GM21367 (cell line): ENCODE results near the gene HTT.

ENCODE experiments used
- ATAC-seq: cut with Tn5 transposase; IDR thresholded peaks from one replicate; pipeline ENCODE4 v1.9.1; 2021; ENCODE audit not compliant: unreplicated experiment

The HTT gene

GRCh38 chr4:3197366-3198105 is 123.1 kb downstream of the HTT start:
- no peak for ATAC-seq

DNA sequence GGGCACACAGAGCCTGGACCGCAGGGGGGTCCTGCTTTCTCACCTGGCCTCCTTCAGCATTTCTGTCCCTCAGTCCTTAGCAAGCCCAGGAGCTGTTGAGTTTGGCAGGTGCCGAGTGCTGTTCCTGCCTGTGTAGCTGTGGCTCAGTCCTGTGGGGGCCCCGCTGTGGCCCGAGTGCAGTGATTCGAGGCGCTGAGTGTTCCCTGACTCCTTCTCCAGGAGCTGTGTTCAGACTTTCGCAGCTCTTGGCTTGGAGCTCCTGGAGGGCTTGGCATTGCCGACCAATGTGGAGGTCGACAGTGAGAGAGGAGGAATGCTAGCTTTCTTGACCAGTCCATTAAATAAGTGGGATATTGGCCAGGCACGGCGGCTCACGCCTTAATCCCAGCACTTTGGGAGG is 124.4 kb downstream of the HTT start:
- ATAC-seq, result no peak

DNA sequence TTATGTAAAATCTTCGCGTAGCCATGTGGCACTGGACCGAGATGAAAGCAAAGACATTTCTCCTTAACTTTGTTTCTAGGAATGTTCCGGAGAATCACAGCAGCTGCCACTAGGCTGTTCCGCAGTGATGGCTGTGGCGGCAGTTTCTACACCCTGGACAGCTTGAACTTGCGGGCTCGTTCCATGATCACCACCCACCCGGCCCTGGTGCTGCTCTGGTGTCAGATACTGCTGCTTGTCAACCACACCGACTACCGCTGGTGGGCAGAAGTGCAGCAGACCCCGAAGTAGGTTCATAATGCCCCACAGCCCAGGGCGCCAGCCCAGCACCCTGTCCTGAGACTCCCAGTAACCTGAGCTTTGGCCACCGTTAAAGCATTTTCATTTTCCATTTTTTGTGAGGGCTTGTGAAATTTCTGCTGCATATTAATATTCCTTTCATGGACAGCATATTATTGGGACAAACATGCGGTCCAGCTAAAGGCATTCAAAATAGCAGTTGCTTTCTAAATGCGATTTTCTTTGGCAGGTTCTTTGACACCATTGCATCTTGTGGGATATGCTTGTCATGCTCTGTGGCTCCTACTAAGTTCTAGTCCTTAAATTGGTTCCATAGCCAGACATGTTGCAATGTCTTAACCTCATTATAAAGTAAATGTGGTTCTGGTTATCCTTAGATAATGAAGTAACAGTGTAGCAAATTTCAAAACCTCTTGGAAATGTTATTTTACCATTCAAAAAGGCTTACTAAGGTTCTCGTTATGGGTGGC is 125.4 kb downstream of the HTT start:
- no peak for ATAC-seq

GRCh38 chr4:3200423-3201090 is 126.1 kb downstream of the HTT start:
- no peak for ATAC-seq

- no peak for ATAC-seq
Measured at GRCh38 chr4:3201718-3202702, 127.5 kb downstream of the HTT start.

- no peak for ATAC-seq
Measured at GRCh38 chr4:3202836-3203820, 128.6 kb downstream of the HTT start.

DNA sequence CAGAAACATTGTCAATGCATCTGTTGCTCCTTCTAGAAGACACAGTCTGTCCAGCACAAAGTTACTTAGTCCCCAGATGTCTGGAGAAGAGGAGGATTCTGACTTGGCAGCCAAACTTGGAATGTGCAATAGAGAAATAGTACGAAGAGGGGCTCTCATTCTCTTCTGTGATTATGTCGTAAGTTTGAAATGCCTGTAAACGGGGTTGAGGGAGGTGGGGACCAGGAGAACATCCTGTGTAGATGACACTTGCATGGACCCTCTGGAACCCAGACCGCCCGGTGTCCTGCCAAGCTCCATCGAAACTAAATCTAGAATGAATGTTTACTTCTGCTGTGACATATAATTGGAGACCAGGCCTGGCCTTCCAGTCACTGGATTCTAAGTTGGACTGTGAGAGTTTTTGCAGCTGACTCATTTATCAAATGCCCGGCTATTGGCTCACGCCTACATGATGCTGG is 129.5 kb downstream of the HTT start:
- ATAC-seq, result no peak

DNA sequence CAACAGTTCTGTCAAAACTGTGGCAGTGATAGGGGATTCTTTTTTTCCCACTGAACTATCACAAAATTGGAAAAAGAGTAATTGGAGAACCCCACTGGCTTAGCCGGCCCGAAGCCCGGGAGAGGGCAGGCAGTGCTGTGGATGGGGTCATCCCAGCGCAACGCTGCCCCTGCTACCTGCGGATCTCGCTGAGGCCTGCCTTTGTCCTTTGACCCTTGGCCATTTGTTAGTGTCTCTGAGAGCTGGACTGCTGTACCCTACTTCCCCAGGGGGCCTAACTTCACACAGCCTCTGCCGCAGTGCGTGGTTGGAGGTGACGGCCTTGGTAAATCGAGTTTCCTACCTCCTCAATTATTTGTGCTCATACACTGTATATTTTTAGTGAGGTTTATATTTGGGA is 131.5 kb downstream of the HTT start:
- no peak for ATAC-seq

DNA sequence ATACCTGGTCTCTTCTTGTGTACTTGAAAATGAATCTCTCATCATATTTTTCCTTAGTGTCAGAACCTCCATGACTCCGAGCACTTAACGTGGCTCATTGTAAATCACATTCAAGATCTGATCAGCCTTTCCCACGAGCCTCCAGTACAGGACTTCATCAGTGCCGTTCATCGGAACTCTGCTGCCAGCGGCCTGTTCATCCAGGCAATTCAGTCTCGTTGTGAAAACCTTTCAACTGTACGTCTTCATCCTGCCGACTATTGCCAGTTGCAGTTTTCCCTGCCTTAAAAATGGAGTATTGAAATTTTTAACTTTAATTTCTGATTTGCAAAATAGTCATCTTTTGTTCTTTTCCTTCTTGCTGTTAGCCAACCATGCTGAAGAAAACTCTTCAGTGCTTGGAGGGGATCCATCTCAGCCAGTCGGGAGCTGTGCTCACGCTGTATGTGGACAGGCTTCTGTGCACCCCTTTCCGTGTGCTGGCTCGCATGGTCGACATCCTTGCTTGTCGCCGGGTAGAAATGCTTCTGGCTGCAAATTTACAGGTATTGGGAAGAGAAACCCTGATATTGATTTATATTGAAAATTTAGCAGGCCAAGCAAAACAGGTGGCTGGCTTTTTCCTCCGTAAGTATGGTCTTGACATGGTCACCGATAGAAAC is 132.1 kb downstream of the HTT start:
- ATAC-seq, result no peak

DNA sequence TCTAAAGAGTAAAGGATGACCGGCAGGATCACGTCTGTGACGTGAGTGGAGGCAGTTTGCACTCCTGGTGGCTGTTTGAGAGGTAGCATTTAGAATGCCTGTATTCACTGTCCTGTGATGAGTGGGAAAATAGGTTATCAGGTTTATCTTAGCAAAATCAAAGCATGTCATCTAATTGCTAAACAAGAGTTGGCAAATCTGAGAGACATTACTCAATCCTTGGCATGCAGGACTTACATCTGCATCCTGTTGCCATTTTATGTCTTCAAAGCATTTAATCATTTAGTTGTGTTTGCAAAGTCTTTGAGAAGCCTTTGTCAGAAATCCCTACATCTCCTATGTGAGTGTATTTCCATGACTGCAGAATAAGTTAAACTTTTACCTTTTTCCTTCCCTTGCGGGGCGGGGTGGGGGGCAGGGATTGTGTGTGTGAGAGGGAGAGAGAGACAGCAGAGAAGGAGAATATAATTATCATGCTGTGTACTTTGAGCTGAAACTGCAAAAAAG is 133.1 kb downstream of the HTT start:
- no peak for ATAC-seq

- no peak for ATAC-seq
Measured at GRCh38 chr4:3208826-3209225, 134.3 kb downstream of the HTT start.

DNA sequence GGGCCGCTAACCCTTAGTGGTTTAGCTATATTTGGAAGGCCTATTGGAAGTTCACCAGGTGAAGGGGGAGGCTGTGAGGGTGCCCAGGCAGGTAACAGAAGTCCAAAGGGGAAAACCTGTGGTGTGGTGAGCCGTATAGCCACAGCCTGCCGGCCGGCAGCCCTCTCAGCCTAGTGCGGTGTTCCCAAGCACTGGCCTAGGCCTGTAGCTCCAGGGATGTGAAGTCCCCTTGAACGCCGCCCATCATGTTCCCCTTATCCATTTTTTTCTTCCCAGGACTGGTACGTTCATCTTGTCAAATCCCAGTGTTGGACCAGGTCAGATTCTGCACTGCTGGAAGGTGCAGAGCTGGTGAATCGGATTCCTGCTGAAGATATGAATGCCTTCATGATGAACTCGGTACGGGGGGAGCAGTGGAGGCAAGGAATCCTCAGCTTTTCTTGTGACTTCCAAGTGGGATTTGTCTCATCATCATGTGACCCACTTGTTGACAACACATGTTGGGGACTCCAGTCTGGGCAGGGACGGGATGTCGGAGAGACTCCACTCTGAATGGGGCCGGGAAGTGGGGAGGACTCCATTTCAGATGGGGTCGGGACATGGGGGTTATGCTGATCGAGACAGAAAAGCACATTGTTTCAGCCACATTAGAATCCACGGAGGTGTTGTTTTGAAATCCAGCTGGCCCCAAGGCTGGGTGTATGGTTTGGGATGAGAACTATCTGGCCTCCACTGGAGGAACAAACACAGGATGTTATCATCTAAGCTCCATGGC is 135.3 kb downstream of the HTT start:
- no peak for ATAC-seq

- no peak for ATAC-seq
Measured at GRCh38 chr4:3210467-3210866, 136.0 kb downstream of the HTT start.

- no peak for ATAC-seq
Measured at GRCh38 chr4:3211866-3212265, 137.4 kb downstream of the HTT start.

DNA sequence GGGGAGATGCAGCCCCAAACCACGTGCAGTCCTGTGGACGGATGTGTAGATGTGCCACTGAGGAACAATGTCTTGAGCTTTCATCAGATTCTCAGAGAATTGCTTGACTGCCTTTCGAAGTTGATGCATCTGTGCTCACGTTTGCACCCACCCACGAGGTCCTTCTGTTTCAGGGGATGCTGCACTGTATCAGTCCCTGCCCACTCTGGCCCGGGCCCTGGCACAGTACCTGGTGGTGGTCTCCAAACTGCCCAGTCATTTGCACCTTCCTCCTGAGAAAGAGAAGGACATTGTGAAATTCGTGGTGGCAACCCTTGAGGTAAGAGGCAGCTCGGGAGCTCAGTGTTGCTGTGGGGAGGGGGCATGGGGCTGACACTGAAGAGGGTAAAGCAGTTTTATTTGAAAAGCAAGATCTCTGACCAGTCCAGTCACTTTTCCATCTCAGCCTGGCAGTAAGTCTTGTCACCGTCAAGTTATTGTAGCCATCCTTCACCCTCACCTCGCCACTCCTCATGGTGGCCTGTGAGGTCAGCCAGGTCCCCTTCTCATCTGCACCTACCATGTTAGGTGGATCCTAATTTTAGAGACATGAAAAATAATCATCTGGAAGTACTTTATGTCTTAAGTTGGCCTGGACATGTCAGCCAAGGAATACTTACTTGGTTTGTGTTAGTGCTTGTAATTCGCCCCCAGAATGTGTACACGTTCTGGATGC is 138.1 kb downstream of the HTT start:
- no peak for ATAC-seq

DNA sequence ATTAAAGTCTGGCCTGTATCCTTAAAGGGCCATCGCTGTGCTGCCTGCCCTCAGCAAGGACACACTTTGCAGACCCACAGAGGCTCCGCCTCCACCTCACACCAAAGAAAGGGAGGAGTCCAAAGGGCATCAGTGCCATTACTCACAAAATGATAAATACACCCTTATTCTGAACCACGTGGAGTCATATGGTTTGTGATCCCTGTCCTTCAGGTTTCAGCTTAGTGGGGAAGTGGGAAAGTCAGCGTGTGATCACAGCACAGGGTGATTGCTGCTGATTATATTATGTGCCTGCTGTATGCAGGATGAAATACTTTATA is 138.6 kb downstream of the HTT start:
- no peak for ATAC-seq

DNA sequence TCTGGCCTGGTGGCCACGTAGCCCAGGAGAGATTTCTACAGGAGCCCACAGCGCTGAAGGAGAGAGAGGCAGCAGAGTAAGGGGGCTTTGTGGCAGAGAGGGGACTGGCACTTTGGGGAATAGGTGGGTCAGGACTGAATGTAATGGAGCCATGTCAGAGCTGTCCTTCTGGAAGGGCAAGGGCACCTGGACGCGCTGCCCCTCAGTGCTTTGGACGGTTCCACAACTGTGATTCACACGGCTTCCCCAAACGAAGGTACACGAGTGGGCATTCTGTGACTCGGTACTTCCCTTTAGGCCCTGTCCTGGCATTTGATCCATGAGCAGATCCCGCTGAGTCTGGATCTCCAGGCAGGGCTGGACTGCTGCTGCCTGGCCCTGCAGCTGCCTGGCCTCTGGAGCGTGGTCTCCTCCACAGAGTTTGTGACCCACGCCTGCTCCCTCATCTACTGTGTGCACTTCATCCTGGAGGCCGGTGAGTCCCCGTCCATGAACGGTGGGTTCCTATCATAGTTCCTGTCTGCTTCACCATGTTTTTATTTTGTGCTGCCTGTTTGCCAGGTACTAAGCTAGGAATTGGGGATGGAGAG is 139.3 kb downstream of the HTT start:
- no peak for ATAC-seq
